GM12872 (cell line): ENCODE results near the gene THSD4.

Experiments used
- CTCF ChIP-seq: IDR thresholded peaks from 3 replicates; pipeline ENCODE4 v1.5.1; 2011; ENCODE audit warnings: low read depth, mild to moderate bottlenecking, low read length, moderate library complexity; ENCODE audit not compliant: insufficient read depth

The THSD4 gene

GRCh38 chr15:71143373-71144310 lies 28.4 kb downstream of the THSD4 start:
- TF ChIP-seq CTCF: no peak

DNA sequence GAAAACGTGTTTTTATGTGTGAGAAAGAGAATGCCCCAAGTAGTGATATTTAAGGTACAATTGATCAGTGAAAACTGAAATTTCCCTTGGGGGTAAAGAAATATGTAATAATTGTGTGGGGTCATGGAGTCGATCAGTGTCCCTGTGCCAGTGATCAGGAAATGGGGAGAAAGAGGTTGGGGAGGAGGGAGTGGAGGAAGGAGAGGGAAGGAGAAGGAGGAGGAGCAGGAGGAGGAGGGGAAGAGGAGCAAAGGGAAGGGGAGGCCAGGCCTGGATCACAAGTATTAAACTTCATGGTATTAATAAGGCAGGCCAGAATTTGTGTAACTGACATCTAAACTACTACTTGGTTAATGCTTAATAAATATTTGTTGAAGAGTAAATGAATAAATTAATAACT lies 30.4 kb downstream of the THSD4 start:
- no peak for TF ChIP-seq CTCF

DNA sequence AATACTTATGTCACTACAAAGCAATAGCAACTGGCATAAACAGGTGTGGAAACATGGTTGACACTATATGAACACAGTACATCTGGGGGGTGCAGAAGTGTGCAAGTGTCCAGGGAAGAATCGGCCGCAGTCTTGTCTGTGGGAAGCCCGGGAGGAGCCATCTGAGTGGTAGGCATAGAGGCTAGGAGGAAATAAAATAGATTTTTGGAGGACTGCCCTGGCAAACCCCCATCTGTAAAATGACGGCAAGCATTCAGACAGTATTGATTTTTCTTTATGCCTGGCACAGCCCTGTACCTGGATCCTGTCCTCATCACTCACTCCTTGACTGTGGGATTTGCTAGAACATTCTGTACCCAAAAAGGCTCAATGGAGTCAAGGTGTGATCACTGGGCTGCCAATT lies 31.3 kb downstream of the THSD4 start:
- TF ChIP-seq CTCF: no peak

- no peak for TF ChIP-seq CTCF
Measured at GRCh38 chr15:71148048-71148447, 32.8 kb downstream of the THSD4 start.

GRCh38 chr15:71149646-71150557 lies 34.6 kb downstream of the THSD4 start:
- no peak for TF ChIP-seq CTCF

GRCh38 chr15:71151081-71151480 lies 35.8 kb downstream of the THSD4 start:
- TF ChIP-seq CTCF: no peak

GRCh38 chr15:71152542-71152941 lies 37.3 kb downstream of the THSD4 start:
- TF ChIP-seq CTCF: no peak
